Endothelial cell of umbilical vein (primary cell): ENCODE results near the gene PLA2G6. TPM values are rescaled to one million over a fixed set of nuclear protein-coding genes. Genes with fewer than 3 reads are reported as not detected.

ENCODE experiments used
- BruUV-seq: library from RNA; stranded (reverse); fragments of 400-500 nt; replicated peaks from 2 replicates; lab custom pipeline; 2021; lab: Mats Ljungman, UMichigan
- CTCF ChIA-PET: fragments of 300-600, 350-600 bp; sonication (Branson Sonifier 250); formaldehyde crosslinking; loops from one replicate; lab custom pipeline; 2021; ENCODE audit warnings: antibody characterized with exemption, inconsistent platforms; lab: Charles Lee
- POLR2A ChIA-PET: fragments of 300-600, 350-600 bp; sonication (Branson Sonifier 250); formaldehyde crosslinking; loops from one replicate; lab custom pipeline; 2021; ENCODE audit warnings: antibody characterized with exemption, inconsistent platforms; lab: Charles Lee
- DNase-seq: peaks from one replicate; pipeline ENCODE4 v3.0.0-alpha.2; 2011; ENCODE audit warnings: low read depth, low spot score
- FAIRE-seq: peaks from 2 replicates; lab custom pipeline; 2011; peaks lifted over from hg19 to GRCh38; lab: Jason Lieb, UNC
- H2AFZ ChIP-seq: 2 replicates; pipeline ENCODE4 v1.6.0; 2012; ENCODE audit warnings: low read depth, low read length, control low read depth, inconsistent platforms
- H3K27ac ChIP-seq: 2 replicates; pipeline ENCODE4 v1.5.1; 2011; ENCODE audit warnings: low read depth, mild to moderate bottlenecking, control low read depth, low read length, moderate library complexity; ENCODE audit not compliant: insufficient read depth
- H3K27me3 ChIP-seq, 2 experiments: 2 replicates each; pipeline versions ENCODE4 v1.6.0 to v1.6.1; 2011; ENCODE audit warnings: low read length in 2 of 2, mixed read lengths in 1 of 2; ENCODE audit not compliant: control insufficient read depth in 2 of 2, insufficient read depth in 2 of 2
- H3K36me3 ChIP-seq, 2 experiments: 2 replicates in 1 of 2; 3 replicates in 1 of 2; pipeline ENCODE4 v1.5.1; 2011; ENCODE audit warnings: low read length in 2 of 2, mild to moderate bottlenecking in 1 of 2, moderate library complexity in 1 of 2; ENCODE audit not compliant: control insufficient read depth in 2 of 2, insufficient read depth in 2 of 2; ENCODE audit errors: extremely low read depth in 1 of 2
- H3K4me1 ChIP-seq: 3 replicates; pipeline ENCODE4 v1.5.1; 2011; ENCODE audit warnings: mild to moderate bottlenecking, low read length; ENCODE audit not compliant: control insufficient read depth, insufficient read depth; ENCODE audit errors: extremely low read depth
- H3K4me2 ChIP-seq: 2 replicates; pipeline ENCODE4 v1.6.1; 2011; ENCODE audit warnings: low read length, control low read depth, mixed read lengths; ENCODE audit not compliant: insufficient read depth
- H3K4me3 ChIP-seq, 3 experiments: fragments of 200-600 bp in 1 of 3; sonication (generic), shearing (Covaris generic) in 1 of 3; replicated peaks in 1 of 3; 2 replicates each; pipeline ENCODE4 v1.5.1; 2011 to 2016; ENCODE audit warnings: control low read depth in 3 of 3, low read length in 3 of 3, mild to moderate bottlenecking in 2 of 3, inconsistent platforms in 1 of 3, low read depth in 1 of 3, moderate library complexity in 1 of 3; ENCODE audit not compliant: insufficient read depth in 1 of 3
- H3K79me2 ChIP-seq: 2 replicates; pipeline ENCODE4 v1.6.0; 2012; ENCODE audit warnings: low read length, inconsistent platforms; ENCODE audit not compliant: control insufficient read depth, insufficient read depth
- H3K9ac ChIP-seq: replicated peaks from 2 replicates; pipeline ENCODE3; 2011; ENCODE audit warnings: low read length, control low read depth; ENCODE audit not compliant: insufficient read depth; ENCODE audit errors: extremely low read depth
- H3K9me1 ChIP-seq: replicated peaks from 3 replicates; pipeline ENCODE4 v1.6.0; 2011; ENCODE audit warnings: mild to moderate bottlenecking, low read length; ENCODE audit not compliant: control insufficient read depth, insufficient read depth; ENCODE audit errors: extremely low read depth
- H3K9me3 ChIP-seq: replicated peaks from 2 replicates; pipeline ENCODE4 v1.5.1; 2012; ENCODE audit warnings: low read length, inconsistent platforms; ENCODE audit not compliant: control insufficient read depth, insufficient read depth
- H4K20me1 ChIP-seq: replicated peaks from 2 replicates; pipeline ENCODE3; 2011; ENCODE audit warnings: mild to moderate bottlenecking, low read length; ENCODE audit not compliant: control insufficient read depth, insufficient read depth; ENCODE audit errors: extremely low read depth
- CTCF ChIP-seq, 2 donors: IDR thresholded peaks; 1 replicate in 1 of 2; 2 replicates in 1 of 2; pipeline ENCODE4 v1.5.1; 2011; ENCODE audit warnings: low read length in 2 of 2, mild to moderate bottlenecking in 2 of 2, moderate library complexity in 2 of 2, control low read depth in 1 of 2, inconsistent platforms in 1 of 2, low read depth in 1 of 2; ENCODE audit not compliant: insufficient read depth in 1 of 2; ENCODE audit errors: extremely low read depth in 1 of 2
- EZH2 ChIP-seq: IDR thresholded peaks from 2 replicates; pipeline ENCODE4 v1.6.1; 2012; ENCODE audit warnings: borderline replicate concordance, low read depth, mild to moderate bottlenecking, moderate library complexity, low read length, inconsistent platforms; ENCODE audit not compliant: severe bottlenecking
- FOS ChIP-seq: IDR thresholded peaks from 2 replicates; pipeline ENCODE4 v1.6.1; 2011; ENCODE audit warnings: mild to moderate bottlenecking, low read length, moderate library complexity, borderline replicate concordance; ENCODE audit not compliant: insufficient read depth
- GATA2 ChIP-seq: IDR thresholded peaks from 2 replicates; pipeline ENCODE4 v1.7.0; 2011; ENCODE audit warnings: low read depth, mild to moderate bottlenecking, moderate library complexity, mixed read lengths, low read length; ENCODE audit not compliant: insufficient read length, insufficient read depth
- JUN ChIP-seq: IDR thresholded peaks from 2 replicates; pipeline ENCODE4 v1.6.1; 2011; ENCODE audit warnings: borderline replicate concordance, low read depth; ENCODE audit not compliant: insufficient read length, insufficient read depth
- MAX ChIP-seq: IDR thresholded peaks from 2 replicates; pipeline ENCODE4 v1.6.1; 2011; ENCODE audit not compliant: insufficient read depth, insufficient read length
- MYC ChIP-seq: IDR thresholded peaks from one replicate; pipeline ENCODE4 v1.6.1; 2011; ENCODE audit warnings: mild to moderate bottlenecking, low read depth, low read length
- POLR2A ChIP-seq: IDR thresholded peaks from 2 replicates; pipeline ENCODE4 v1.6.1; 2012; ENCODE audit warnings: low read depth, mild to moderate bottlenecking, control low read depth, low read length
- POLR2AphosphoS5 ChIP-seq: IDR thresholded peaks from 2 replicates; pipeline ENCODE4 v1.6.1; 2012; ENCODE audit warnings: low read depth, mild to moderate bottlenecking, control low read depth, low read length, moderate library complexity; ENCODE audit not compliant: insufficient read depth
- dilution Hi-C: fragments of 300-500 bp; cut with MboI; formaldehyde crosslinking; loops from one replicate; pipeline ENCODE4 v1.15.0; 2019; ENCODE audit warnings: low sequenced_read_pairs; ENCODE audit not compliant: extremely low pct_ligation_motif_present
- intact Hi-C: fragments of 100-400 bp; cut with micrococcal nuclease; formaldehyde crosslinking; loops from one replicate; pipeline ENCODE4 v1.10.0; 2022
- polyA plus RNA-seq, 4 experiments: library from polyadenylated mRNA; depleted of rRNA in 3 of 4; stranded (reverse) in 3 of 4; unstranded in 1 of 4; fragments of >200 nt; gene quantifications; 2 replicates each; pipeline versions ENCODE4 v1.2.1 to v1.2.3, GENCODE V29; 2011 to 2012; ENCODE audit warnings: missing spikeins in 1 of 4
- total RNA-seq: library from RNA; stranded (reverse); gene quantifications from 2 replicates; pipeline ENCODE4 v1.2.3, GENCODE V29; 2021

PLA2G6 gene
- total and polyA plus RNA-seq, 2 donors (not counting 3 experiments of a cell fraction or from before 2014, with no cell fraction given) = 6.6 to 10.3 TPM

- no peaks in the 10 kb centered on the region for H4K20me1 ChIP-seq
- H3K9ac ChIP-seq = no peak overlapping the region
- peaks cover 46% of the 10 kb centered on the region for H3K79me2 ChIP-seq
- H3K9me1 ChIP-seq = no peaks in the 10 kb centered on the region
- DNase-seq (peak; percentile 50), FAIRE-seq (peak; percentile 71)
- H3K36me3 ChIP-seq = peaks cover 10 to 21% of the 10 kb centered on the region in 2 experiments
- dilution Hi-C loops = no loop called here
- H3K27me3 ChIP-seq = no peaks in the 10 kb centered on the region
- intact Hi-C loops = loop anchor here (5.0 kb wide), 1 partner anchor 103 kb away; the partner anchor contains the start of gene CSNK1E
- peak; percentile 61 for TF ChIP-seq POLR2AphosphoS5
- no peak for TF ChIP-seq MAX
- H2AFZ ChIP-seq = no peak overlapping the region
- POLR2A ChIA-PET = no interaction called here
- CTCF ChIA-PET = interaction anchor here (0.7 to 1.5 kb wide), 7 partner anchors 11 to 162 kb away, joined by 3 to 11 read pairs (median 3); partner anchors contain the start of gene MAFF
- peaks cover 28% of the 10 kb centered on the region for H3K4me1 ChIP-seq
- H3K27ac ChIP-seq = no peak overlapping the region
- H3K9me3 ChIP-seq = no peaks in the 10 kb centered on the region
- no TSS peak for BruUV-seq
- H3K4me2 ChIP-seq = no peak overlapping the region
- no peak overlapping the region for H3K4me3 ChIP-seq
These were observed 32.8 kb upstream of the PLA2G6 start for GRCh38 chr22:38214302-38215056.

- TF ChIP-seq JUN = no peak
- no peak for TF ChIP-seq MYC
- no peak for TF ChIP-seq EZH2
- TF ChIP-seq MAX = no peak
- TF ChIP-seq CTCF (IDR thresholded peaks at IDR 0.05; ENCODE audit: extremely low read depth in 1 of 2, insufficient read depth in 1 of 2, low read depth in 1 of 2, low read length in 2 of 2) = no peak
- TF ChIP-seq GATA2 = no peak
- no peak for TF ChIP-seq FOS
- no peak for TF ChIP-seq POLR2AphosphoS5
- no peak for TF ChIP-seq POLR2A
- Histone ChIP-seq H3K4me1 (peaks cover 22% of the 10 kb centered on the region), H3K27me3 (no peaks in the 10 kb centered on the region), H3K79me2 (peaks cover 51% of the 10 kb centered on the region), H3K9me1 (no peaks in the 10 kb centered on the region), H3K27ac (no peak overlapping the region), H3K36me3 (peaks cover 10 to 23% of the 10 kb centered on the region in 2 experiments), H3K9me3 (no peaks in the 10 kb centered on the region), H3K9ac (no peak overlapping the region), H3K4me3 (no peak overlapping the region), H4K20me1 (no peaks in the 10 kb centered on the region), H3K4me2 (no peak overlapping the region), H2AFZ (no peak overlapping the region)
- ChIA-PET POLR2A (no interaction called here), CTCF (interaction anchor here (1.0 to 1.5 kb wide), 5 partner anchors 12 to 162 kb away, joined by 3 to 11 read pairs (median 5); partner anchors contain the start of gene MAFF)
- intact Hi-C loops = loop anchor here (2.0 kb wide), 1 partner anchor 99 kb away; no protein-coding TSS in a partner anchor
- no peak for DNase-seq
- dilution Hi-C loops = no loop called here
- no peak for FAIRE-seq
- BruUV-seq = no TSS peak
These were observed 32.3 kb upstream of the PLA2G6 start for GRCh38 chr22:38213990-38214301.
